WI38 (cell line): ENCODE measurements around the gene EHMT2.

Experiments
- H3K4me3 ChIP-seq: 2 replicates; pipeline ENCODE4 v1.5.1; 2011; ENCODE audit warnings: low read depth, mild to moderate bottlenecking, control low read depth, low read length
- CTCF ChIP-seq: IDR thresholded peaks from 2 replicates; pipeline ENCODE4 v1.5.1; 2012; ENCODE audit warnings: low read depth, mild to moderate bottlenecking, control low read depth, low read length

EHMT2 gene

GRCh38 chr6:31836047-31836473, 61.4 kb downstream of the EHMT2 start:
- peak overlapping the region; percentile 91 for H3K4me3 ChIP-seq
- TF ChIP-seq CTCF: no peak

GRCh38 chr6:31834367-31835250, 62.9 kb downstream of the EHMT2 start:
- no peak for TF ChIP-seq CTCF

GRCh38 chr6:31831350-31832215, 65.9 kb downstream of the EHMT2 start:
- H3K4me3 ChIP-seq: no peak overlapping the region; the same call in 1 of the 2 replicates
- no peak for TF ChIP-seq CTCF

More at GRCh38 chr6:31834367-31835250, 62.9 kb downstream of the EHMT2 start:
- H3K4me3 ChIP-seq: peak overlapping the region; percentile 91

GRCh38 chr6:31830886-31831335, 66.6 kb downstream of the EHMT2 start:
- TF ChIP-seq CTCF: no peak
- peak overlapping the region; percentile 75 for H3K4me3 ChIP-seq
